A549 (cell line): ENCODE measurements around the gene DARS2. TPM values are rescaled to one million over a fixed set of nuclear protein-coding genes. Genes with fewer than 3 reads are reported as not detected.
A peak's percentile ranks its signal among the peaks of the same experiment; 100 is the strongest.

Source experiments
- ATAC-seq, 2 experiments: fragments of 200-7000 bp in 1 of 2; fragments of >200 bp in 1 of 2; cut with Nextera tagmentation in 1 of 2; cut with Tn5 transposase in 1 of 2; 3 replicates each; pipeline versions ENCODE4 v1.8.0 to v1.9.1; 2018 to 2020; ENCODE audit warnings: mild to moderate bottlenecking in 1 of 2, moderate library complexity in 1 of 2
- CTCF ChIA-PET: fragments of 300-600 bp; sonication (Branson Sonifier 250); formaldehyde crosslinking; extraction: SDS; loops from one replicate; lab custom pipeline; 2021; ENCODE audit warnings: antibody characterized with exemption, inconsistent platforms; lab: Yijun Ruan, JAX
- POLR2A ChIA-PET: fragments of 350-600 bp; formaldehyde crosslinking; extraction: SDS; loops from one replicate; lab custom pipeline; 2021; ENCODE audit warnings: antibody characterized with exemption, inconsistent platforms; lab: Yijun Ruan, JAX
- DNase-seq, 2 experiments: peaks; one replicate each; pipeline versions ENCODE4 v3.0.0 to v3.0.0-alpha.2; 2011 to 2016; ENCODE audit warnings: low read depth in 1 of 2, low spot score in 1 of 2
- FAIRE-seq: peaks from 2 replicates; lab custom pipeline; 2011; peaks lifted over from hg19 to GRCh38; lab: Jason Lieb, UNC
- H3K27ac ChIP-seq, 2 experiments: fragments of >200 bp; sonication (Bioruptor Twin); formaldehyde crosslinking; 3 replicates each; pipeline ENCODE4 v1.5.1; 2016 to 2017
- H3K4me1 ChIP-seq: fragments of >200 bp; sonication (Bioruptor Twin); formaldehyde crosslinking; 3 replicates; pipeline ENCODE4 v1.6.1; 2016
- H3K4me2 ChIP-seq: fragments of >200 bp; sonication (Bioruptor Twin); formaldehyde crosslinking; 3 replicates; pipeline ENCODE4 v1.6.1; 2016
- H3K4me3 ChIP-seq: fragments of >200 bp; sonication (Bioruptor Twin); formaldehyde crosslinking; 3 replicates; pipeline ENCODE4 v1.5.1; 2016
- H3K9me3 ChIP-seq: fragments of >200 bp; sonication (Bioruptor Twin); formaldehyde crosslinking; 3 replicates; pipeline ENCODE4 v1.6.1; 2016
- BHLHE40 ChIP-seq: IDR thresholded peaks from 2 replicates; pipeline ENCODE4 v1.6.1; 2012; ENCODE audit warnings: low read depth, low read length, inconsistent platforms
- CHD4 ChIP-seq: fragments of 200-600 bp; sonication (generic); IDR thresholded peaks from 2 replicates; pipeline ENCODE4 v1.6.1; 2016; ENCODE audit warnings: antibody characterized with exemption, mild to moderate bottlenecking, borderline replicate concordance
- CTCF ChIP-seq: fragments of >200 bp; sonication (Bioruptor Twin); formaldehyde crosslinking; IDR thresholded peaks from 3 replicates; pipeline ENCODE4 v1.5.1; 2016
- EHMT2 ChIP-seq: fragments of 200-600 bp; sonication (generic); IDR thresholded peaks from 2 replicates; pipeline ENCODE4 v1.6.1; 2016; ENCODE audit warnings: antibody characterized with exemption, low read depth, mild to moderate bottlenecking, moderate library complexity
- EP300 ChIP-seq, 2 experiments: fragments of >200 bp; sonication (Bioruptor Twin); formaldehyde crosslinking; IDR thresholded peaks; 2 replicates in 1 of 2; 3 replicates in 1 of 2; pipeline ENCODE4 v1.6.1; 2016 to 2017
- FOSL2 ChIP-seq, 2 experiments: fragments of 450-650 bp in 1 of 2; fragments of >200 bp in 1 of 2; sonication (Bioruptor Twin) in 1 of 2; formaldehyde crosslinking; IDR thresholded peaks; 2 replicates each; pipeline versions ENCODE4 v1.5.0 to v1.6.1; 2016 to 2020; ENCODE audit warnings: mild to moderate bottlenecking in 1 of 2, moderate library complexity in 1 of 2
- FOXS1 ChIP-seq: fragments of 250-450 bp; sonication (Bioruptor Pico); IDR thresholded peaks from 2 replicates; pipeline ENCODE4 v1.5.0; 2020; ENCODE audit warnings: mild to moderate bottlenecking, moderate library complexity
- HOXB13 ChIP-seq: fragments of 250-450 bp; sonication (Bioruptor Pico); IDR thresholded peaks from 2 replicates; pipeline ENCODE4 v1.5.0; 2020; ENCODE audit warnings: low read depth, mild to moderate bottlenecking, moderate library complexity
- JUNB ChIP-seq: fragments of >200 bp; sonication (Bioruptor Twin); formaldehyde crosslinking; IDR thresholded peaks from 2 replicates; pipeline ENCODE4 v1.6.1; 2016
- KDM1A ChIP-seq: fragments of 200-600 bp; sonication (generic); IDR thresholded peaks from 2 replicates; pipeline ENCODE4 v1.6.1; 2016; ENCODE audit warnings: low read depth, mild to moderate bottlenecking
- NFE2L2 ChIP-seq: fragments of 150-350 bp; conservative IDR thresholded peaks from 2 replicates; pipeline ENCODE4 v1.6.1; 2014; ENCODE audit warnings: low read length
- NPAS2 ChIP-seq: fragments of 250-450 bp; sonication (Bioruptor Pico); IDR thresholded peaks from 2 replicates; pipeline ENCODE4 v1.8.0; 2022; ENCODE audit warnings: mild to moderate bottlenecking, moderate library complexity, borderline replicate concordance
- PHF8 ChIP-seq: fragments of 200-600 bp; sonication (generic); IDR thresholded peaks from 2 replicates; pipeline ENCODE4 v1.6.1; 2016; ENCODE audit warnings: low read depth, mild to moderate bottlenecking, antibody characterized with exemption, moderate library complexity, borderline replicate concordance
- RARB ChIP-seq: fragments of 250-450 bp; sonication (Bioruptor Pico); IDR thresholded peaks from 2 replicates; pipeline ENCODE4 v1.8.0; 2021; ENCODE audit warnings: mild to moderate bottlenecking, moderate library complexity
- RNF2 ChIP-seq: fragments of 200-600 bp; sonication (generic); IDR thresholded peaks from 2 replicates; pipeline ENCODE4 v1.6.1; 2016; ENCODE audit warnings: low read depth, mild to moderate bottlenecking, antibody characterized with exemption, moderate library complexity, borderline replicate concordance
- SREBF2 ChIP-seq: fragments of 450-650 bp; IDR thresholded peaks from 2 replicates; pipeline ENCODE4 v1.6.1; 2014; ENCODE audit warnings: mild to moderate bottlenecking, moderate library complexity
- ZC3H11A ChIP-seq: fragments of 450-650 bp; IDR thresholded peaks from 2 replicates; pipeline ENCODE4 v1.6.1; 2014; ENCODE audit warnings: antibody characterized with exemption, mild to moderate bottlenecking
- ZFP36 ChIP-seq: fragments of 450-650 bp; IDR thresholded peaks from 2 replicates; pipeline ENCODE4 v1.6.1; 2014; ENCODE audit warnings: borderline replicate concordance; ENCODE audit not compliant: partially characterized antibody
- ZNF302 ChIP-seq: fragments of 250-450 bp; sonication (Bioruptor Pico); IDR thresholded peaks from 2 replicates; pipeline ENCODE4 v1.9.0; 2021; ENCODE audit warnings: inconsistent platforms, mild to moderate bottlenecking, moderate library complexity
- ZSCAN20 ChIP-seq: fragments of 250-450 bp; sonication (Bioruptor Pico); IDR thresholded peaks from 2 replicates; pipeline ENCODE4 v1.8.0; 2022; ENCODE audit warnings: mild to moderate bottlenecking, moderate library complexity
- WGBS: methylation state at CpG from one replicate; pipeline ENCODE4 v1.1.6; 2017; ENCODE audit errors: missing lambda C conversion rate; 5-methylcytosine and 5-hydroxymethylcytosine counted together
- polyA plus RNA-seq, 4 experiments: library from polyadenylated mRNA; depleted of rRNA in 3 of 4; stranded (reverse); fragments of >200 nt; fragmentation: RNase III in 1 of 4; extraction: RNeasy Plus Mini Kit Qiagen cat#74134 plus additional on column Dnase treatment in 1 of 4; gene quantifications; 2 replicates in 3 of 4; 3 replicates in 1 of 4; pipeline ENCODE4 v1.2.3, GENCODE V29; 2011 to 2017
- TF ChIP-seq, protein P1 (sequence below): fragments of 250-450 bp; sonication (Bioruptor Pico); IDR thresholded peaks from 2 replicates; pipeline ENCODE4 v1.5.0; 2021; ENCODE audit warnings: mild to moderate bottlenecking, moderate library complexity, borderline replicate concordance
- TF ChIP-seq, protein P2 (sequence below): IDR thresholded peaks from 2 replicates; pipeline ENCODE4 v1.6.1; 2012
- TF ChIP-seq, protein P3 (sequence below): IDR thresholded peaks from 2 replicates; pipeline ENCODE4 v1.6.1; 2012; ENCODE audit warnings: low read depth, borderline replicate concordance
- TF ChIP-seq, protein P4 (sequence below): fragments of 250-450 bp; sonication (Bioruptor Pico); IDR thresholded peaks from 2 replicates; pipeline ENCODE4 v1.5.0; 2020; ENCODE audit warnings: low read depth, mild to moderate bottlenecking, moderate library complexity
- TF ChIP-seq, protein P5 (sequence below): fragments of 450-650 bp; IDR thresholded peaks from 2 replicates; pipeline ENCODE4 v1.6.1; 2014; ENCODE audit warnings: antibody characterized with exemption

The DARS2 gene
- polyA plus RNA-seq, 2 of the 4 experiments (the other 2 are of a cell fraction), result 43.1 to 70.4 TPM

- 0% methylated on average over 2 of the region's 2 CpGs for WGBS
- no peak for TF ChIP-seq CHD4
- 0 out of 2 replicates have a peak, but pooled peaks have one; percentile 18 for TF ChIP-seq RARB (CRISPR knock-in tag)
- TF ChIP-seq ZFP36, result no peak
- peak overlapping the region; percentile 96 to 97 for H3K27ac ChIP-seq
- DNase-seq, result no peak
- H3K9me3 ChIP-seq, result no peaks in the 10 kb centered on the region
- ATAC-seq, result no peak
- peak overlapping the region; percentile 97 for H3K4me3 ChIP-seq
- POLR2A ChIA-PET, result interaction anchor here (0.6 to 0.8 kb wide), 2 partner anchors 11 to 42 kb away, joined by 3 read pairs; partner anchors contain the start of gene DARS2
- no peak for FAIRE-seq
- peak overlapping the region; percentile 78 for H3K4me2 ChIP-seq
- CTCF ChIA-PET, result interaction anchor here (1.1 kb wide), 3 partner anchors 351 to 447 kb away, joined by 3 to 4 read pairs (median 3); no protein-coding TSS in a partner anchor
- H3K4me1 ChIP-seq, result peaks cover 30% of the 10 kb centered on the region
Observed at GRCh38 chr1:173866413-173867115, 42.1 kb downstream of the DARS2 start.

GRCh38 chr1:173867141-173867752 is 42.8 kb downstream of the DARS2 start:
- FAIRE-seq, result no peak
- no peak for DNase-seq
- 2% methylated on average over 32 of the region's 32 CpGs for WGBS
- ATAC-seq, result no peak; a peak in 2 of 6 replicates
- CTCF ChIA-PET, result interaction anchor here (1.1 kb wide), 1 partner anchor 447 kb away, joined by 3 read pairs; no protein-coding TSS in a partner anchor
- H3K27ac ChIP-seq, result peak overlapping the region; percentile 96 to 97
- H3K9me3 ChIP-seq, result no peaks in the 10 kb centered on the region
- H3K4me2 ChIP-seq, result peak overlapping the region; percentile 78
- H3K4me3 ChIP-seq, result peak overlapping the region; percentile 97
- H3K4me1 ChIP-seq, result peaks cover 30% of the 10 kb centered on the region
- POLR2A ChIA-PET, result interaction anchor here (0.6 to 2.6 kb wide), 8 partner anchors 15 to 1122 kb away, joined by 3 to 26 read pairs (median 4); partner anchors contain the start of genes CENPL, DARS2 and RC3H1
- TF ChIP-seq JUNB, result no peak
- no peak for TF ChIP-seq KDM1A
- TF ChIP-seq, protein P1, sequence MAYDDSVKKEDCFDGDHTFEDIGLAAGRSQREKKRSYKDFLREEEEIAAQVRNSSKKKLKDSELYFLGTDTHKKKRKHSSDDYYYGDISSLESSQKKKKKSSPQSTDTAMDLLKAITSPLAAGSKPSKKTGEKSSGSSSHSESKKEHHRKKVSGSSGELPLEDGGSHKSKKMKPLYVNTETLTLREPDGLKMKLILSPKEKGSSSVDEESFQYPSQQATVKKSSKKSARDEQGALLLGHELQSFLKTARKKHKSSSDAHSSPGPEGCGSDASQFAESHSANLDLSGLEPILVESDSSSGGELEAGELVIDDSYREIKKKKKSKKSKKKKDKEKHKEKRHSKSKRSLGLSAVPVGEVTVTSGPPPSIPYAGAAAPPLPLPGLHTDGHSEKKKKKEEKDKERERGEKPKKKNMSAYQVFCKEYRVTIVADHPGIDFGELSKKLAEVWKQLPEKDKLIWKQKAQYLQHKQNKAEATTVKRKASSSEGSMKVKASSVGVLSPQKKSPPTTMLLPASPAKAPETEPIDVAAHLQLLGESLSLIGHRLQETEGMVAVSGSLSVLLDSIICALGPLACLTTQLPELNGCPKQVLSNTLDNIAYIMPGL (CRISPR knock-in tag), result no peak; the same call in 1 of the 2 replicates
- no peak for TF ChIP-seq SREBF2
- TF ChIP-seq, protein P2, sequence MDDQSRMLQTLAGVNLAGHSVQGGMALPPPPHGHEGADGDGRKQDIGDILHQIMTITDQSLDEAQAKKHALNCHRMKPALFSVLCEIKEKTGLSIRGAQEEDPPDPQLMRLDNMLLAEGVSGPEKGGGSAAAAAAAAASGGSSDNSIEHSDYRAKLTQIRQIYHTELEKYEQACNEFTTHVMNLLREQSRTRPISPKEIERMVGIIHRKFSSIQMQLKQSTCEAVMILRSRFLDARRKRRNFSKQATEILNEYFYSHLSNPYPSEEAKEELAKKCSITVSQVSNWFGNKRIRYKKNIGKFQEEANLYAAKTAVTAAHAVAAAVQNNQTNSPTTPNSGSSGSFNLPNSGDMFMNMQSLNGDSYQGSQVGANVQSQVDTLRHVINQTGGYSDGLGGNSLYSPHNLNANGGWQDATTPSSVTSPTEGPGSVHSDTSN, result no peak
- TF ChIP-seq, protein P3, sequence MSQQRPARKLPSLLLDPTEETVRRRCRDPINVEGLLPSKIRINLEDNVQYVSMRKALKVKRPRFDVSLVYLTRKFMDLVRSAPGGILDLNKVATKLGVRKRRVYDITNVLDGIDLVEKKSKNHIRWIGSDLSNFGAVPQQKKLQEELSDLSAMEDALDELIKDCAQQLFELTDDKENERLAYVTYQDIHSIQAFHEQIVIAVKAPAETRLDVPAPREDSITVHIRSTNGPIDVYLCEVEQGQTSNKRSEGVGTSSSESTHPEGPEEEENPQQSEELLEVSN, result 0 out of 2 replicates have a peak, but pooled peaks have one; percentile 3
- TF ChIP-seq, protein P4, sequence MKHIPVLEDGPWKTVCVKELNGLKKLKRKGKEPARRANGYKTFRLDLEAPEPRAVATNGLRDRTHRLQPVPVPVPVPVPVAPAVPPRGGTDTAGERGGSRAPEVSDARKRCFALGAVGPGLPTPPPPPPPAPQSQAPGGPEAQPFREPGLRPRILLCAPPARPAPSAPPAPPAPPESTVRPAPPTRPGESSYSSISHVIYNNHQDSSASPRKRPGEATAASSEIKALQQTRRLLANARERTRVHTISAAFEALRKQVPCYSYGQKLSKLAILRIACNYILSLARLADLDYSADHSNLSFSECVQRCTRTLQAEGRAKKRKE (CRISPR knock-in tag), result no peak
- no peak for TF ChIP-seq RNF2
- TF ChIP-seq ZSCAN20 (CRISPR knock-in tag), result no peak
- no peak for TF ChIP-seq BHLHE40
- no peak for TF ChIP-seq FOXS1 (CRISPR knock-in tag)
- TF ChIP-seq NFE2L2, result no peak
- TF ChIP-seq EP300 (IDR thresholded peaks at IDR 0.05), result no peak
- no peak for TF ChIP-seq CTCF
- no peak for TF ChIP-seq NPAS2 (CRISPR knock-in tag)
- TF ChIP-seq ZC3H11A, result no peak
- TF ChIP-seq, protein P5, sequence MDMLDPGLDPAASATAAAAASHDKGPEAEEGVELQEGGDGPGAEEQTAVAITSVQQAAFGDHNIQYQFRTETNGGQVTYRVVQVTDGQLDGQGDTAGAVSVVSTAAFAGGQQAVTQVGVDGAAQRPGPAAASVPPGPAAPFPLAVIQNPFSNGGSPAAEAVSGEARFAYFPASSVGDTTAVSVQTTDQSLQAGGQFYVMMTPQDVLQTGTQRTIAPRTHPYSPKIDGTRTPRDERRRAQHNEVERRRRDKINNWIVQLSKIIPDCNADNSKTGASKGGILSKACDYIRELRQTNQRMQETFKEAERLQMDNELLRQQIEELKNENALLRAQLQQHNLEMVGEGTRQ, result no peak
- no peak for TF ChIP-seq EHMT2
- TF ChIP-seq PHF8, result no peak
- no peak for TF ChIP-seq CHD4
- TF ChIP-seq FOSL2 (IDR thresholded peaks at IDR 0.05), result no peak
- no peak for TF ChIP-seq FOSL2 (CRISPR knock-in tag; IDR thresholded peaks at IDR 0.05)
- no peak for TF ChIP-seq HOXB13 (CRISPR knock-in tag)
- TF ChIP-seq ZNF302, result no peak
